K562 (cell line): ENCODE measurements around the gene CAB39. TPM values are rescaled to one million over a fixed set of nuclear protein-coding genes. Genes with fewer than 3 reads are reported as not detected.

ENCODE experiments used
- ATF1 ChIP-seq, 2 experiments: fragments of 450-650 bp in 1 of 2; IDR thresholded peaks; 2 replicates each; pipeline ENCODE4 v1.6.1; 2016; ENCODE audit warnings: missing compliant biosample characterization in 1 of 2, missing genetic modification characterization in 1 of 2
- BRF1 ChIP-seq: IDR thresholded peaks from 3 replicates; pipeline ENCODE4 v1.6.1; 2011; ENCODE audit warnings: borderline replicate concordance, mild to moderate bottlenecking; ENCODE audit not compliant: insufficient read length; ENCODE audit errors: extremely low read depth
- EHMT2 ChIP-seq: fragments of 450-650 bp; IDR thresholded peaks from 2 replicates; pipeline ENCODE4 v1.6.1; 2018; ENCODE audit warnings: antibody characterized with exemption
- ELF2 ChIP-seq: fragments of 250-450 bp; sonication (Bioruptor Pico); IDR thresholded peaks from 2 replicates; pipeline ENCODE4 v1.5.0; 2021; ENCODE audit warnings: mild to moderate bottlenecking
- HDAC3 ChIP-seq: fragments of 450-650 bp; IDR thresholded peaks from 2 replicates; pipeline ENCODE4 v1.6.1; 2018; ENCODE audit warnings: borderline replicate concordance, mild to moderate bottlenecking, moderate library complexity; ENCODE audit not compliant: partially characterized antibody
- HNRNPUL1 ChIP-seq: fragments of 200-400 bp; formaldehyde crosslinking; IDR thresholded peaks from 2 replicates; pipeline ENCODE4 v1.6.1; 2017; ENCODE audit warnings: low read length
- LEF1 ChIP-seq: fragments of 450-650 bp; IDR thresholded peaks from 2 replicates; pipeline ENCODE4 v1.6.1; 2016; ENCODE audit warnings: mild to moderate bottlenecking
- POLR2AphosphoS5 ChIP-seq: IDR thresholded peaks from 2 replicates; pipeline ENCODE4 v1.6.1; 2011; ENCODE audit warnings: mild to moderate bottlenecking, low read depth, low read length, moderate library complexity; ENCODE audit not compliant: control insufficient read depth, insufficient read depth
- SOX6 ChIP-seq: fragments of 450-650 bp; IDR thresholded peaks from 2 replicates; pipeline ENCODE4 v1.6.1; 2014; ENCODE audit warnings: mild to moderate bottlenecking
- SRSF7 ChIP-seq: fragments of 200-400 bp; formaldehyde crosslinking; optimal IDR thresholded peaks from 2 replicates; pipeline ENCODE3; 2017; ENCODE audit warnings: mild to moderate bottlenecking, low read depth, low read length
- SUPT5H ChIP-seq: fragments of 450-650 bp; IDR thresholded peaks from 2 replicates; pipeline ENCODE4 v1.6.1; 2016
- TBL1XR1 ChIP-seq, 2 experiments: IDR thresholded peaks; 2 replicates each; pipeline ENCODE4 v1.6.1; 2012; ENCODE audit warnings: improper control_type of control experiment in 2 of 2, low read length in 2 of 2, mild to moderate bottlenecking in 1 of 2
- ZNF24 ChIP-seq: fragments of 450-650 bp; IDR thresholded peaks from 2 replicates; pipeline ENCODE4 v1.6.1; 2016
- ZNF324 ChIP-seq: fragments of 250-450 bp; sonication (Bioruptor Pico); IDR thresholded peaks from 2 replicates; pipeline ENCODE4 v1.4.0; 2020; ENCODE audit warnings: mild to moderate bottlenecking
- ZNF408 ChIP-seq: fragments of 250-450 bp; sonication (Bioruptor Pico); IDR thresholded peaks from 2 replicates; pipeline ENCODE4 v1.4.0; 2020; ENCODE audit warnings: low read depth, mild to moderate bottlenecking, moderate library complexity
- ZNF431 ChIP-seq: sonication (generic); formaldehyde crosslinking; IDR thresholded peaks from 2 replicates; pipeline ENCODE4 v1.8.0; 2022; ENCODE audit warnings: mild to moderate bottlenecking, missing genetic modification reagents
- polyA plus RNA-seq, 8 experiments: library from polyadenylated mRNA; depleted of rRNA in 4 of 8; stranded (reverse) in 5 of 8; unstranded in 3 of 8; fragments of >200 nt; fragmentation: Nextera tagmentation in 2 of 8; fragmentation: Illumina TruSeq in 1 of 8; extraction: Ambion mirVana in 2 of 8; extraction: Trizol in 1 of 8; gene quantifications; 2 replicates each; pipeline versions ENCODE4 v1.2.1 to v1.2.3, GENCODE V29; 2011 to 2014; ENCODE audit warnings: inconsistent platforms in 1 of 8, missing spikeins in 1 of 8
- total RNA-seq, 7 experiments: library from RNA; depleted of rRNA in 6 of 7; stranded (reverse); fragments of >200 nt in 6 of 7; fragmentation: Illumina TruSeq in 2 of 7; extraction: Trizol in 2 of 7; gene quantifications; 2 replicates each; pipeline versions ENCODE4 v1.2.1 to v1.2.3, GENCODE V29; 2011 to 2021; ENCODE audit warnings: low replicate concordance in 1 of 7
- TF ChIP-seq, protein P1 (sequence below): fragments of 450-650 bp; IDR thresholded peaks from 2 replicates; pipeline ENCODE4 v1.6.1; 2017; ENCODE audit warnings: antibody characterized with exemption
- TF ChIP-seq, protein P2 (sequence below): fragments of 450-650 bp; formaldehyde crosslinking; IDR thresholded peaks from 2 replicates; pipeline ENCODE4 v1.4.0; 2022; ENCODE audit warnings: missing genetic modification characterization
- TF ChIP-seq, protein P3 (sequence below): fragments of 200-400 bp; formaldehyde crosslinking; IDR thresholded peaks from 2 replicates; pipeline ENCODE4 v1.6.1; 2017; ENCODE audit warnings: mild to moderate bottlenecking, low read depth, low read length, moderate library complexity
- TF ChIP-seq, protein P4 (sequence below): fragments of 450-650 bp; formaldehyde crosslinking; IDR thresholded peaks from 2 replicates; pipeline ENCODE4 v1.4.0; 2020; ENCODE audit warnings: mild to moderate bottlenecking
- TF ChIP-seq, protein P5 (sequence below), 2 experiments: fragments of 450-650 bp in 1 of 2; sonication (generic) in 1 of 2; formaldehyde crosslinking in 1 of 2; IDR thresholded peaks in 1 of 2; conservative IDR thresholded peaks in 1 of 2; 2 replicates each; pipeline versions ENCODE4 v1.6.1 to v1.8.1; 2016 to 2023; ENCODE audit warnings: mild to moderate bottlenecking in 2 of 2, moderate library complexity in 2 of 2, inconsistent platforms in 1 of 2, missing genetic modification reagents in 1 of 2

Gene CAB39
- total and polyA plus RNA-seq, 9 of the 15 experiments (the other 6 are each of a cell fraction or from before 2014, with no cell fraction given): 27.2 to 94.4 (median 70.1) TPM

DNA sequence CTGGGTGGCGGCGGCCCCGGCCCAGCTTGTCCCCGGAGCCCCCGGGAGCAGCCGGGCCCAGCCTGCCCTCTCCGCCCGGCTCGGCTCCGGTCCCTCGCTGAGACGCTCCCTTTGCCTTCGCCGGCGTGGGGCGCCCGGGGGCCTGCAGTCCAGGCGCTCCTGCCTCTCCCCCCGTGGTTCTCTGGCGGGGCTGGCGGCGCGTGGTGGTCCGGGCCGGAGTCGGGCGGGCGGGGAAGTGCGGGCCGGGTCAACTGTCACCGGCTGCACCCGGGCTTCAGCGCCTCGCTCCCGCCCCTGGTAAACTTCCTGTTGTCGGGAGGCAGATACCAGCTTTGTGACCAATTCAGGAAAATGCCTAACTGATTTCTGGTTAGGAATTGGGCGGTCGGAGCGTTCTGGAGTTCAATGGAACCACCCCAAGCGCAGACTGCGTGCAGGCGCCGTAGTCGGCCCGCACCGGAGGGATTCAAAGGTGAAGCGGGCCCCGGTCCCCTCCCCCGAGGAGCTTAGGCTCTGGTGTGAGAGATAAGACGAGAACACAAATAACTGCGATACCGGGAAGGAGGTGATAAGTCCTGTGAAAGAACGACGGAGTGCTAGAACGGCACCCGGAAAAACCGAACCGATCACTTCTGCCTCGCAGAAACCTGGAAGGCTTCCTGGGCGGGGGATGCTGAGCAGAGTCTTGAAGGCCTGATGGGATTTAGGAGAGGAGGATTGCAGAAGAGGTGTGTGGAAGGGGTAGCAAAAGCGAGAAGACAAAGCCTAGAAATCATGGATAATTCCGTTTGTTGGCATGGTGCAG is 891 bp downstream of the CAB39 start (continued):
- peak; percentile 51; the same call in 1 of the 2 replicates for TF ChIP-seq LEF1
- TF ChIP-seq, protein P1, sequence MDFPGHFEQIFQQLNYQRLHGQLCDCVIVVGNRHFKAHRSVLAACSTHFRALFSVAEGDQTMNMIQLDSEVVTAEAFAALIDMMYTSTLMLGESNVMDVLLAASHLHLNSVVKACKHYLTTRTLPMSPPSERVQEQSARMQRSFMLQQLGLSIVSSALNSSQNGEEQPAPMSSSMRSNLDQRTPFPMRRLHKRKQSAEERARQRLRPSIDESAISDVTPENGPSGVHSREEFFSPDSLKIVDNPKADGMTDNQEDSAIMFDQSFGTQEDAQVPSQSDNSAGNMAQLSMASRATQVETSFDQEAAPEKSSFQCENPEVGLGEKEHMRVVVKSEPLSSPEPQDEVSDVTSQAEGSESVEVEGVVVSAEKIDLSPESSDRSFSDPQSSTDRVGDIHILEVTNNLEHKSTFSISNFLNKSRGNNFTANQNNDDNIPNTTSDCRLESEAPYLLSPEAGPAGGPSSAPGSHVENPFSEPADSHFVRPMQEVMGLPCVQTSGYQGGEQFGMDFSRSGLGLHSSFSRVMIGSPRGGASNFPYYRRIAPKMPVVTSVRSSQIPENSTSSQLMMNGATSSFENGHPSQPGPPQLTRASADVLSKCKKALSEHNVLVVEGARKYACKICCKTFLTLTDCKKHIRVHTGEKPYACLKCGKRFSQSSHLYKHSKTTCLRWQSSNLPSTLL: no peak
- no peak for TF ChIP-seq SRSF7
- TF ChIP-seq POLR2AphosphoS5: peak; percentile 81
- no peak for TF ChIP-seq ZNF431 (CRISPR knock-in tag)
- TF ChIP-seq ATF1 (CRISPR knock-in tag; IDR thresholded peaks at IDR 0.05): no peak
- TF ChIP-seq ATF1 (tag; IDR thresholded peaks at IDR 0.05): peak; percentile 30; the same call in 1 of the 2 replicates
- TF ChIP-seq ZNF324: no peak
- TF ChIP-seq ZNF24: peak; percentile 71
- no peak for TF ChIP-seq SUPT5H
- TF ChIP-seq, protein P2, sequence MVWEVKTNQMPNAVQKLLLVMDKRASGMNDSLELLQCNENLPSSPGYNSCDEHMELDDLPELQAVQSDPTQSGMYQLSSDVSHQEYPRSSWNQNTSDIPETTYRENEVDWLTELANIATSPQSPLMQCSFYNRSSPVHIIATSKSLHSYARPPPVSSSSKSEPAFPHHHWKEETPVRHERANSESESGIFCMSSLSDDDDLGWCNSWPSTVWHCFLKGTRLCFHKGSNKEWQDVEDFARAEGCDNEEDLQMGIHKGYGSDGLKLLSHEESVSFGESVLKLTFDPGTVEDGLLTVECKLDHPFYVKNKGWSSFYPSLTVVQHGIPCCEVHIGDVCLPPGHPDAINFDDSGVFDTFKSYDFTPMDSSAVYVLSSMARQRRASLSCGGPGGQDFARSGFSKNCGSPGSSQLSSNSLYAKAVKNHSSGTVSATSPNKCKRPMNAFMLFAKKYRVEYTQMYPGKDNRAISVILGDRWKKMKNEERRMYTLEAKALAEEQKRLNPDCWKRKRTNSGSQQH (CRISPR knock-in tag): 0 out of 2 replicates have a peak, but pooled peaks have one; percentile 18
- peak; percentile 91 for TF ChIP-seq SOX6
- TF ChIP-seq, protein P3, sequence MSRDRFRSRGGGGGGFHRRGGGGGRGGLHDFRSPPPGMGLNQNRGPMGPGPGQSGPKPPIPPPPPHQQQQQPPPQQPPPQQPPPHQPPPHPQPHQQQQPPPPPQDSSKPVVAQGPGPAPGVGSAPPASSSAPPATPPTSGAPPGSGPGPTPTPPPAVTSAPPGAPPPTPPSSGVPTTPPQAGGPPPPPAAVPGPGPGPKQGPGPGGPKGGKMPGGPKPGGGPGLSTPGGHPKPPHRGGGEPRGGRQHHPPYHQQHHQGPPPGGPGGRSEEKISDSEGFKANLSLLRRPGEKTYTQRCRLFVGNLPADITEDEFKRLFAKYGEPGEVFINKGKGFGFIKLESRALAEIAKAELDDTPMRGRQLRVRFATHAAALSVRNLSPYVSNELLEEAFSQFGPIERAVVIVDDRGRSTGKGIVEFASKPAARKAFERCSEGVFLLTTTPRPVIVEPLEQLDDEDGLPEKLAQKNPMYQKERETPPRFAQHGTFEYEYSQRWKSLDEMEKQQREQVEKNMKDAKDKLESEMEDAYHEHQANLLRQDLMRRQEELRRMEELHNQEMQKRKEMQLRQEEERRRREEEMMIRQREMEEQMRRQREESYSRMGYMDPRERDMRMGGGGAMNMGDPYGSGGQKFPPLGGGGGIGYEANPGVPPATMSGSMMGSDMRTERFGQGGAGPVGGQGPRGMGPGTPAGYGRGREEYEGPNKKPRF: no peak
- TF ChIP-seq HNRNPUL1: no peak
- no peak for TF ChIP-seq EHMT2
- TF ChIP-seq BRF1: no peak
- TF ChIP-seq ELF2 (CRISPR knock-in tag): no peak
- TF ChIP-seq TBL1XR1 (IDR thresholded peaks at IDR 0.05; ENCODE audit: low read length in 2 of 2): peak; percentile 78 to 90; a peak in 2 of 4 replicates
- TF ChIP-seq, protein P4, sequence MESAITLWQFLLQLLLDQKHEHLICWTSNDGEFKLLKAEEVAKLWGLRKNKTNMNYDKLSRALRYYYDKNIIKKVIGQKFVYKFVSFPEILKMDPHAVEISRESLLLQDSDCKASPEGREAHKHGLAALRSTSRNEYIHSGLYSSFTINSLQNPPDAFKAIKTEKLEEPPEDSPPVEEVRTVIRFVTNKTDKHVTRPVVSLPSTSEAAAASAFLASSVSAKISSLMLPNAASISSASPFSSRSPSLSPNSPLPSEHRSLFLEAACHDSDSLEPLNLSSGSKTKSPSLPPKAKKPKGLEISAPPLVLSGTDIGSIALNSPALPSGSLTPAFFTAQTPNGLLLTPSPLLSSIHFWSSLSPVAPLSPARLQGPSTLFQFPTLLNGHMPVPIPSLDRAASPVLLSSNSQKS (CRISPR knock-in tag): no peak
- TF ChIP-seq HDAC3: peak; percentile 75
- TF ChIP-seq, protein P5, sequence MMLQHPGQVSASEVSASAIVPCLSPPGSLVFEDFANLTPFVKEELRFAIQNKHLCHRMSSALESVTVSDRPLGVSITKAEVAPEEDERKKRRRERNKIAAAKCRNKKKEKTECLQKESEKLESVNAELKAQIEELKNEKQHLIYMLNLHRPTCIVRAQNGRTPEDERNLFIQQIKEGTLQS (IDR thresholded peaks at IDR 0.05): no peak
- TF ChIP-seq, protein P5 (CRISPR knock-in tag; conservative IDR thresholded peaks at IDR 0.05): no peak
- TF ChIP-seq ZNF408: no peak
